ENCODE data around the gene OOSP3.

DNA sequence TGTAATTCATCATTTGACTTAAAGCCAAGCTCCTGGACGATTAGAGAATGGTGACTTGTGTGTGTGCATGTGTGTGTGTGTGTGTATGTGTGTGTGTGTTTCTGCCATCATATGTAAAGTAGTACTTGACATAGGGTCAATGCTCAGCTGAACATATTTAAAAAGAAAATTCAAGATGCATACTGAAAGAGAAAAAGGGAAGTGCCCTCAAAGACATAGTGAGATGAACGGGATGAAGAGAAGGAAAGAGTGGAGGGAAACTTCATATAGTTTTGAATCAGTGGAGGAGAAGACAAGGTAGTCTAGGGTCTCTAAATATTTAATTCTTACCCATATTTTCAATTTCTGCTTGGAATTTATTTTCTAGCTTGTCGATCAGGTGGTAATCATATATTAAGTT lies 16.3 kb upstream of the OOSP3 start:
- TF ChIP-seq, protein P1, sequence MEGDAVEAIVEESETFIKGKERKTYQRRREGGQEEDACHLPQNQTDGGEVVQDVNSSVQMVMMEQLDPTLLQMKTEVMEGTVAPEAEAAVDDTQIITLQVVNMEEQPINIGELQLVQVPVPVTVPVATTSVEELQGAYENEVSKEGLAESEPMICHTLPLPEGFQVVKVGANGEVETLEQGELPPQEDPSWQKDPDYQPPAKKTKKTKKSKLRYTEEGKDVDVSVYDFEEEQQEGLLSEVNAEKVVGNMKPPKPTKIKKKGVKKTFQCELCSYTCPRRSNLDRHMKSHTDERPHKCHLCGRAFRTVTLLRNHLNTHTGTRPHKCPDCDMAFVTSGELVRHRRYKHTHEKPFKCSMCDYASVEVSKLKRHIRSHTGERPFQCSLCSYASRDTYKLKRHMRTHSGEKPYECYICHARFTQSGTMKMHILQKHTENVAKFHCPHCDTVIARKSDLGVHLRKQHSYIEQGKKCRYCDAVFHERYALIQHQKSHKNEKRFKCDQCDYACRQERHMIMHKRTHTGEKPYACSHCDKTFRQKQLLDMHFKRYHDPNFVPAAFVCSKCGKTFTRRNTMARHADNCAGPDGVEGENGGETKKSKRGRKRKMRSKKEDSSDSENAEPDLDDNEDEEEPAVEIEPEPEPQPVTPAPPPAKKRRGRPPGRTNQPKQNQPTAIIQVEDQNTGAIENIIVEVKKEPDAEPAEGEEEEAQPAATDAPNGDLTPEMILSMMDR (IDR thresholded peaks at IDR 0.05): no peak
- no peak for TF ChIP-seq POLR2AphosphoS5 (IDR thresholded peaks at IDR 0.05; ENCODE audit: insufficient read depth in 1 of 2, low read depth in 1 of 2)
- TF ChIP-seq POLR2A (IDR thresholded peaks at IDR 0.05): no peak

Measured in vagina (tissue), 2 donors.